MM.1S (cell line): ENCODE data around the gene GPER1.

Experiments
- EZH2 ChIP-seq: fragments of 300-600 bp; sonication (generic); optimal IDR thresholded peaks from 2 replicates; pipeline ENCODE3; 2017; ENCODE audit warnings: low read depth, mild to moderate bottlenecking, antibody characterized with exemption, low read length, mixed read lengths
- TF ChIP-seq, protein P1 (sequence below): fragments of 300-600 bp; sonication (generic); IDR thresholded peaks from 2 replicates; pipeline ENCODE4 v1.5.1; 2016; ENCODE audit warnings: antibody characterized with exemption, low read length, mixed read lengths

DNA sequence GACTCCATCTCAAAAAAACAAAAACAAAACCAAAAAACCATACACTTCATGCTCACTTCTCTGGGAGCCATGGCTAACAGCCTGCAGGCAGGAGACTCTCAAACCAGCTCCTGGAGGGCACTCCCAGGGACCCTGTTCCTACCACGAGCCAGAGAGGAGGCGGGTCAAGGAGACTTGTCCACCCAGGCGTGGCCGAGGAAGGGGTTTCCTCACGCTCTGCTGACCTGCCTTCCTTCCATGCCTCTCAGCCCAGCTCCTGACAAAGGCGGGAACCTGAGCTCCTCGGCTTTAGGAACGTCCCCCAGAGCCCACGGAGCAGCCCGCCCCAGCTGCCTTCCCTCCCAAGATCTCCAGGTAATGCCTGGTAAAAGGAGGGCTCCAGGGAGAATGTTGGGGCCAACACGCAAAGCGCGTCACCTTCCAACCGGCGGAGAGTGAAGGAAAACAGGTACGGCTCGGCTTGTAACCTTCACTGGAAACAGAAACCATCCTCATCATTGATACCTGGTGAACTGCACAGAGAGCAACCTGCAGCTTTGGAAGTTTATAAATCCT, 34.0 kb upstream of the GPER1 start:
- TF ChIP-seq, protein P1, sequence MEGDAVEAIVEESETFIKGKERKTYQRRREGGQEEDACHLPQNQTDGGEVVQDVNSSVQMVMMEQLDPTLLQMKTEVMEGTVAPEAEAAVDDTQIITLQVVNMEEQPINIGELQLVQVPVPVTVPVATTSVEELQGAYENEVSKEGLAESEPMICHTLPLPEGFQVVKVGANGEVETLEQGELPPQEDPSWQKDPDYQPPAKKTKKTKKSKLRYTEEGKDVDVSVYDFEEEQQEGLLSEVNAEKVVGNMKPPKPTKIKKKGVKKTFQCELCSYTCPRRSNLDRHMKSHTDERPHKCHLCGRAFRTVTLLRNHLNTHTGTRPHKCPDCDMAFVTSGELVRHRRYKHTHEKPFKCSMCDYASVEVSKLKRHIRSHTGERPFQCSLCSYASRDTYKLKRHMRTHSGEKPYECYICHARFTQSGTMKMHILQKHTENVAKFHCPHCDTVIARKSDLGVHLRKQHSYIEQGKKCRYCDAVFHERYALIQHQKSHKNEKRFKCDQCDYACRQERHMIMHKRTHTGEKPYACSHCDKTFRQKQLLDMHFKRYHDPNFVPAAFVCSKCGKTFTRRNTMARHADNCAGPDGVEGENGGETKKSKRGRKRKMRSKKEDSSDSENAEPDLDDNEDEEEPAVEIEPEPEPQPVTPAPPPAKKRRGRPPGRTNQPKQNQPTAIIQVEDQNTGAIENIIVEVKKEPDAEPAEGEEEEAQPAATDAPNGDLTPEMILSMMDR: no peak
- TF ChIP-seq EZH2: no peak
